HG03039 (cell line): ENCODE measurements around the gene PLEKHA7.

Experiments used
- ATAC-seq: cut with Tn5 transposase; IDR thresholded peaks from one replicate; pipeline ENCODE4 v1.9.1; 2021; ENCODE audit warnings: mild to moderate bottlenecking, moderate library complexity; ENCODE audit not compliant: unreplicated experiment

PLEKHA7 gene

DNA sequence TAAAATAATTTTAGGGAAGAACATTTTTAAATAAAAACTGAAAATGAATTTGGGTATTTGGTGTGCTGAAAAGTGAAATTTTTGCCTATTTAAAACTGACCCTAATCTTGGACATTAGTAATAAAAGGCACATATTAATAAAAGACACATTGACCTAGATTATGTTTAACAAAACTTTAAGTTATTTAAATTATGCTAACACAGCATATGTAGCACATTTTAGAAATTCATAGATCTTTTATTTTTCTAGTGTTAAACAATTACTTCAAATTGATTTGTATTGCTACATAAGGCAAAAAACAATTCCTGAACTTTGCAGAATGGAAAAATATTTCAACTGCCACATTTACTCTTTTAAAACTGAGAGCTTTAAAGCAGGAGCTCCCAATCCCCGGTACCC is 265.1 kb downstream of the PLEKHA7 start:
- no peak for ATAC-seq

DNA sequence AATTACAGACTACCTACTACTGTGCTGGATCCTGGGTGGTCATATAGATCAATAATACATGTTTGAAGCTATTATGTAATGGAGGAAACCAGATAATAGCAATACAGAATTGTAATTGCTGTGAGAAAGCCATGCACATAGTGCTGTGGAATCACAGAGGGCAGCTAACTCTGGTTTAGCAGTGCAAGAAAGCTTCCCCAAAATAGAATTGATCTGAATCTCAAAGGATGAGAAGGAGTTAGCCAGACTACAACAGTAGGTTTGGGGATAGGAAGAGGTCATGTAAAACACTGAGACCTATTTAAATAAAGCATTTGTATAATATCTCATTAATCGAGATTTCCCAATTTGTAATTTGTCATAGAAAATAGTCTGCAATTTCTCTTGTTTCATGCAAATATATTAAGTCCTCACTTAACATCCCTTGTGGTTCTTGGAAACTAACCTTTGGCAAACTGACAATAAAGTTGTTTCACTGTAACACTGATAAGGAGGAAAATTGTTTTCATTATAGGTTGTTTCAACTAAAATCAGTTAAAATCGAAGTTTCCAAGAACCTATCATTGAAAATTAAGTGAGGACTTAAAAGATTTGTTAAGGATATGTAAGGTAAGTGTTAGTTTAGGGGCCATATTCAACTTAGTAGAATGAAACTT is 268.1 kb downstream of the PLEKHA7 start:
- ATAC-seq = no peak

- no peak for ATAC-seq
Observed at GRCh38 chr11:16744128-16744725, 270.0 kb downstream of the PLEKHA7 start.

- no peak for ATAC-seq
Observed at GRCh38 chr11:16743478-16743877, 270.7 kb downstream of the PLEKHA7 start.

DNA sequence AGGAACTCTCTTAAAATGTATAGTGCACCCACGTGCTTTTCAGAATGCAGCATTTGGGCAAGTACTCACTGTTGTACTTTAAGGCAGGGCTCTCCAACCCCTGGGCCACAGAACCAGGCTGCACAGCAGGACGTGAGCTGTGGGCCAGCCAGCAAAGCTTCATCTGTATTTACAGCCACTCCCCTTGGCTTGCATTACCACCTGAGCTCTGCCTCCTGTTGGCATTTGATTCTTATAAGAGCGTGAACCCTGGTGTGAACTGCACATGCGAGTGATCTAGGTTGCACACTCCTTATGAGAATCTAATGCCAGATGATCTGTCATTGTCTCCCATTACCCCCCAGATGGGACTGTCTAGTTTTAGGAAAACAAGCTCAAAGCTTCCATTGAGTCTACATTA is 272.7 kb downstream of the PLEKHA7 start:
- ATAC-seq = no peak

DNA sequence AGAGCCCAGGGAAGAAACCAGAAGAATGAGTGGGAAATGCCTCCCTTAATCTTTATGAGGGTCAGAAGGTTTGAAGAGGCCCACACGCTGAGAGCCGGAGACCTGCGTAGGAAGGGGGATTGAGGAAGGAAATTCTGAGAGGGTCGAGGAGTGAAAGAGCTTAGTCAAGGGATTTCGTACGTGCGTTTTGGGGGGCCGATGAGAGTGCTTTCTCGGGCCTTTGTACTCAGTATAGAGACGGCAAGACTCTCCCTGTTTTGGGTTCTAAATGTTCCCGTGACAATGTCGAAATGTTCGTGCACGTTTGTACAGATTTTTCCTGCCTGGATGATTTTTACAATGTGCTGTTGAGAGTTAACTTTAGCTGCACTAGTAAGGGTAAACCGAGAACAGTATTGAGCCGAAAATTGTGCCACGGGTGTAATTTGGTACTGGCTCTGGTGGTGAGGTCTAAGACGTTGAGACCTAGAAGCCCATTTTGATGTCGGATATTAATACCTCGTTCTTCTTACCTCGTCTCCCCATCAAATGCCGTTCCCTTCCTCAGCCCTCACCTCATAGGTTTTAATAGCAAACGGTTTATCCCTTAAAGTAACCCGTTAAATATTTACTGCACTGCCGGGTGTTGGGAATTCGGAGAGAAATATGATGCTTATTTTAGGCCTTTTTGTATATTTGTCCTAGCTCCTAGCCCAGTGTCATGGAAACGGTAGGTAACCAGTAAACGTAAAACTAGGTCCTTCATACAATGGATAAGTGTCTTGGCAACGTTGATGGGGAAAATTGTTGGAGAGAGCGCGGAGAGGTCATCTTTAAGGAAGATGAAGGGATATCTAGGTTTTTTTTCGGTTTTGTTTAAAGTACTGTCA is 275.0 kb downstream of the PLEKHA7 start:
- ATAC-seq = no peak

GRCh38 chr11:16738193-16738946 is 275.8 kb downstream of the PLEKHA7 start, which contains the start of gene C11orf58:
Gene C11orf58, plus strand, starts transcription at chr11:16738647. Its CDS starts 132 bp downstream, at chr11:16738779.
- peak; percentile 98 for ATAC-seq

GRCh38 chr11:16737818-16738192 is 276.4 kb downstream of the PLEKHA7 start:
- peak; percentile 5 for ATAC-seq
